Stimulated activated CD8-positive, alpha-beta memory T cell treated with anti-CD3 and anti-CD28 coated beads, Interleukin-4, amount 100 ng/mL, for 24 hours (primary cell): ENCODE data around the gene ALG9.

Experiments used
- DNase-seq: peaks from one replicate; pipeline ENCODE4 v3.0.0-alpha.2; 2020; ENCODE audit warnings: low read depth

ALG9 gene

GRCh38 chr11:111836162-111836561, 35.2 kb downstream of the ALG9 start:
- no peak for DNase-seq

GRCh38 chr11:111835665-111836064, 35.7 kb downstream of the ALG9 start:
- DNase-seq: no peak

- DNase-seq: no peak
Measured at GRCh38 chr11:111834432-111835163, 36.8 kb downstream of the ALG9 start.

- no peak for DNase-seq
Measured at GRCh38 chr11:111833524-111833923, 37.9 kb downstream of the ALG9 start.

GRCh38 chr11:111829185-111829968, 42.0 kb downstream of the ALG9 start:
- no peak for DNase-seq

GRCh38 chr11:111826322-111826950, 44.9 kb downstream of the ALG9 start:
- DNase-seq: no peak

- DNase-seq: no peak
Measured at GRCh38 chr11:111823629-111824028, 47.8 kb downstream of the ALG9 start.

- DNase-seq: no peak
Measured at GRCh38 chr11:111823131-111823530, 48.2 kb downstream of the ALG9 start.

- DNase-seq: no peak
Measured at GRCh38 chr11:111819829-111820237, 51.5 kb downstream of the ALG9 start.

- no peak for DNase-seq
Measured at GRCh38 chr11:111819161-111819828, 52.1 kb downstream of the ALG9 start.

- no peak for DNase-seq
Measured at GRCh38 chr11:111815489-111815888, 55.9 kb downstream of the ALG9 start.

GRCh38 chr11:111814557-111815320, 56.6 kb downstream of the ALG9 start:
- DNase-seq: no peak

- no peak for DNase-seq
Measured at GRCh38 chr11:111814106-111814505, 57.3 kb downstream of the ALG9 start.

GRCh38 chr11:111812211-111812610, 59.2 kb downstream of the ALG9 start:
- DNase-seq: no peak

- no peak for DNase-seq
Measured at GRCh38 chr11:111811445-111811844, 59.9 kb downstream of the ALG9 start.

GRCh38 chr11:111808834-111809233, 62.5 kb downstream of the ALG9 start:
- no peak for DNase-seq

- DNase-seq: no peak
Measured at GRCh38 chr11:111808063-111808588, 63.3 kb downstream of the ALG9 start.

- no peak for DNase-seq
Measured at GRCh38 chr11:111807076-111807475, 64.3 kb downstream of the ALG9 start.

- DNase-seq: no peak
Measured at GRCh38 chr11:111801135-111801534, 70.2 kb downstream of the ALG9 start.

- no peak for DNase-seq
Measured at GRCh38 chr11:111798279-111798678, 73.1 kb downstream of the ALG9 start.

GRCh38 chr11:111797145-111797581, 74.2 kb downstream of the ALG9 start:
- no peak for DNase-seq
